KOPT-K1 (cell line): ENCODE results near the gene MCF2L2.
A peak's percentile ranks its signal among the peaks of the same experiment; 100 is the strongest.
"Not testable (repeated sequence)": the region's sequence is repeated elsewhere in the genome, so short reads cannot be mapped to it uniquely, and the experiment has no call there.

ENCODE experiments used
- H3K27ac ChIP-seq: fragments of 200-600 bp; sonication (generic); 2 replicates; pipeline ENCODE4 v1.5.1; 2016; ENCODE audit warnings: antibody characterized with exemption, mild to moderate bottlenecking, low read depth, low read length; ENCODE audit not compliant: poor library complexity, severe bottlenecking
- H3K36me3 ChIP-seq: fragments of 200-600 bp; sonication (generic); 2 replicates; pipeline ENCODE4 v1.5.1; 2017; ENCODE audit warnings: antibody characterized with exemption, mild to moderate bottlenecking, low read length, moderate library complexity; ENCODE audit not compliant: insufficient read depth
- H3K9me3 ChIP-seq: fragments of 200-600 bp; sonication (generic); 2 replicates; pipeline ENCODE4 v1.5.1; 2017; ENCODE audit warnings: antibody characterized with exemption, low read length, mild to moderate bottlenecking; ENCODE audit not compliant: insufficient read depth, poor library complexity, severe bottlenecking

The MCF2L2 gene

DNA sequence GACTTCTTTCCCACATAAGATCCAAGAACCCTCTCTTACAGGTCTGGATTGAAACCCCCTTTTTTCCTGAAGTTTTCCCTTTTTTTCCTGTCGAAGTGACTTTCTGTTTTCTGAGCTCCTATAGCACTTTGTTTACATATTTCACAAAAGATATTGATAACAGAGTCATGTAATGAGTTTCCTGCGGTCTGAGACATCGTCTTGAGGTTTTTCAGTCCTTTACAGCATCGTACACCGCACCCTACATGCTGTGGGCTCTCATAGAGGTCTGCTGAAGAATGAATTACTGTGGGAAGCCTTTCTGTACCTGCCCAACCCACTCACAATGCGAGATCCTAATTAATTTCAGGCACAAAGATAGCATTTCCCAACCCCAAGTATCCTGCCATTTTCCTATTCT, 53.1 kb downstream of the MCF2L2 start:
- no peaks in the 10 kb centered on the region for H3K36me3 ChIP-seq
- H3K9me3 ChIP-seq: no peaks in the 10 kb centered on the region
- H3K27ac ChIP-seq: no peak overlapping the region

DNA sequence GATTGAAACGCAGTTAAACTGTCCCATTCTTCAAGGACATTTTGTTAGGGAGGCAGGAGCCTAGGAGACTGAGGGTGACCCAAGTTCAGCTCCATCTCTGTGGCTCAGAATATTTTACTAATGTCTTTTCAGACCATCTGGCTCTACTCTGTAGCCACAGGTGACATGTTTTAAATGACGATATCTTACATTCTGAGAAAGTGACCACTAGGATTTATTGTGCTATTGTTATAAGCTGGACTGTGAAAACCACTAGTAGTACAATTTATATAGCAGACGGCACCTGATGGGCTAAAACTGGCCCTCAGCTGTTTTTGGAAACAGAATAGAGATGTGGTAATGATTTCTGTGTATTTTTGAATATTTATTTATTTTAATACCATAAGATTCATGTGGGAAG, 55.5 kb downstream of the MCF2L2 start:
- Histone ChIP-seq H3K36me3 (no peaks in the 10 kb centered on the region), H3K9me3 (no peaks in the 10 kb centered on the region), H3K27ac (no peak overlapping the region)

DNA sequence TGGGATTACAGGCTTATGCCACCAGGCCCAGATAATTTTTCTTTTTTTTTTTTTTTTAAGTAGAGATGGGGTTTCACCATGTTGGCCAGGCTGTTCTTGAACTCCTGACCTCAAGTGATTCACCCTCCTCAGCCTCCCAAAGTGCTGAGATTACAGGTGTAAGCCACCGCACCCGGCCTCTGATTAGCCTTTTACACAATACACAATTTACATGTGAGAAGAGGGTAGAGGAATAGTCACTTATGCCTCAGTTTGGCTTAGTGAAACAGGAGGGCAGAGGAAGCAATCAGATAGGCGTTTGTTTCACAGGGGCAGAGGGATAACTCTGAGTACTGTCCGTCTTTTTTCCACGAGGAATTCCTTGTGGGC, 56.8 kb downstream of the MCF2L2 start:
- H3K9me3 ChIP-seq, H3K27ac ChIP-seq, H3K36me3 ChIP-seq: not testable (repeated sequence)

DNA sequence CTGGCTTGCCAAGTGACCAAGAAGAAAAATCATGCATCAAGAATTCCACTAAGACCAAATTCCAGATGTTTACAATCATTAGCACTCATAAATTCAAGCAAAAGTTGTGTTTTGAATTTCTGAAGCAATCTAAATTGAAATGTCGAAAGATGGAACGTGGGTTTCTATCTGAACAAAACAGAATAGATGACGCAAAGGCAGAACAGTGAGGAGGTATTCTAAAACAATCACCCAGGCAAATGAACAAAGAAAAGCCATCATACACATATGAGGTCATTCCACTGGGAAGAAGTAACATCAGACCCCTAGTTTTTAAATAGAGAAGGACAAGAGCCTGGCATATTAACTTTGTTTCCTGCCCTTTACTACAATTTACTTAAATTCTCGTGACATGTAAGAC, 58.0 kb downstream of the MCF2L2 start:
- Histone ChIP-seq H3K36me3 (no peaks in the 10 kb centered on the region), H3K27ac (no peak overlapping the region), H3K9me3 (no peaks in the 10 kb centered on the region)

DNA sequence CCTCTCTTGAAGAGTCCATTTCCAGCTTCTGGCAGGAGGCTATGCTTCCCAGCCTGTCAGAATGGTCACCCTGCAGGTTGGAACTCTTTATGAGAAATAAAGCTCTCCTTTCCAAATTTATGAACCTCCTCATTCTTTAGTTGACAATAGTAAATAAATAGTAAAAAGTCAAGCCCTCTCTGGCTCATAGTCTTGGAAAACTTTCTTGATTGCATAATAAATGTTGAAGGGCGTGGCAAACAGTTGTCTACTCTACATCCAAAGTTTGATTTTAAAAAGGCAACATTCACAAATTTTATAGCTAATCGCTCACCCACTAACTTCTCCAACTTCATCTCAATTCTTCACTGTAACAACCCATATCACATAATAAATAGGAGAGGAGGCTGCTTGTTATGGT, 58.8 kb downstream of the MCF2L2 start:
- Histone ChIP-seq H3K27ac (no peak overlapping the region), H3K36me3 (no peaks in the 10 kb centered on the region)

DNA sequence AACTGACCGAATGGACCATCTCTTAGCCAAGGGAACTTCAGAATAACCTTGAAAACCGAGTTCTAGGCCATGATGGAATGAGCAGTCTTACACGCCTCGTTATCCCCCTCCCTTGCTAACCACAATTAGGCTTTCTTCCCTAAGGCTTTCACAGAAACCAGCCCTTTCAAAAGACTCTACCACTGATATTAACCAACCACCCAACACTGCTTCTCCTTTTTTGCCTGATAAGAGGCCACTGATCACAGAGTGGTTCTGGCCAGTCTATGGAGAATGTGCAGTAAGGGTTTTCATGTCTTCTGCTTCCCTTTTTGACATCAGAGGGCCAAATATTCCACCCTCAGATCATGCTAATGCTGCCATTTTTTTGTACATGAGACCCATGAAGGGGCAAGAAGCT, 59.3 kb downstream of the MCF2L2 start:
- Histone ChIP-seq H3K27ac (no peak overlapping the region), H3K9me3 (no peaks in the 10 kb centered on the region), H3K36me3 (no peaks in the 10 kb centered on the region)

More for the DNA sequence above, 58.8 kb downstream of the MCF2L2 start:
- no peaks in the 10 kb centered on the region for H3K9me3 ChIP-seq

DNA sequence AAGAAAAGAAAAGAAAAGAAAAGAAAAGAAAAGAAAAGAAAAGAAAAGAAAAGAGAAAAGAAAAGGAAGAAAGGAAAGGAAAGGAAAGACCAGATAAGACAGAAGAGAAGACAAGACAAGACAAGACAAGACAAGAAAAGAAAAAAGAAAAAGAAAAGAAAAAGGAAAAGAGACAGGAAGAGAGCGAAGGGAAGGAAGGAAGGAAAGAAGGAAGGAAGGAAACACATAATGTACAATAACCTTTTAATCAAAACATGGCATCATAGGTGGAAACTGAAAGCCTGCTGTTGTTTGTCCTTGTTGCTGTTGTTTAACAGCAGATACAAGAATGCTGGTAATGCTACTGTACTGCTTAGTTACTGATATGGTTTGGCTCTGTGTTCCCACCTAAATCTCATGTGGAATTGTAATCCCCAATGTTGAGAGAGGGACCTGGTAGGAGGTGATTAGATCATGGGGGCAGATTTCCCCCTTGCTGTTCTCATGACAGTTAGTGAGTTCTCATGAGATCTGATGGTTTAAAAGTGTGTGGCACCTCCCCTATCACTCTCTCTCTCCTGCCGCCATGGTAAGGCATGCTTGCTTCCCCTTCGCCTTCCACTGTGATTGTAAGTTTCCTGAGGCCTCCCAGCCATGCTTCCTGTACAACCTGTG, 67.3 kb downstream of the MCF2L2 start:
- Histone ChIP-seq H3K9me3 (no peaks in the 10 kb centered on the region), H3K36me3 (no peaks in the 10 kb centered on the region), H3K27ac (no peak overlapping the region)

DNA sequence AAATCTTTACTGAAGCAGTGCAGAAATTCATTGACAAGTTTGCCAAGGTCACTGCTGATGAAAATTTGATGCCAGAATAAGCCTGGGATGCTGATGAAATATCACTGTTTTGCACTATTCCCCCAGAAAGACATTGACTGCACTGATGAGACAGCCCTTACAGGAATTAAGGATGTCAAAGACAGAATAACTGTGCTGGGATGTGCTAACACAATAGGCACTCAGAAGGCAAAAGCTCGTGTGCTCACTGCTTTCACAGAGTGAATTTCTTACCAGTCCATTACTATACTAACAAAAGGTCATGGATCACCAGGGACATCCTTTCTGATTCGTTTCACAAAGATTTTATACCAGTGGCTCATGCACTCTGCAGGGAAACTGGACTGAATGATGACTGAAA, 69.4 kb downstream of the MCF2L2 start:
- Histone ChIP-seq H3K27ac (no peak overlapping the region), H3K9me3 (no peaks in the 10 kb centered on the region), H3K36me3 (no peaks in the 10 kb centered on the region)

DNA sequence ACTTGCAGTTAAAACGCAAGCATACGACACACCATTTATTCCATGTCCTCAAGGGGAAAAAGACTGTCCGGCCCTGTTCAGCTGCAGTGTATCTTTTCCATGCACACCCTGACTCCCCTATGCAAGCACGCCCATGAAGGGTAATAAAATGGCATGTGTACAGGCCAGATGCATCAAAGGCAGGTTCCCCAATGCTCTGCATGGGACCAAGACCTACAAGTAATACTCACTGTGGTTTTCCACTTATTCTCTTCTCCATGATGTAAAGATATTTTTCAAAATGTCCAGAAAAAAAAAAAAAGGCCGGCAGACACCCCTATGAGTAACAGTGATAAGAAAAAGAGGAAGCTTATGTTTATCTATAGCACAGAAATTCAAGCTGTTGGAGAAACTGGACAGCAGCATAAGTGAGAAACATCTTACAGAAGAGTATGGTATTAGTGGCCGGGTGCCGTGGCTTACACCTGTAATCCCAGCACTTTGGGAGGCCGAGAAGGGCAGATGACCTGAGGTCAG, 70.8 kb downstream of the MCF2L2 start:
- H3K36me3 ChIP-seq: no peaks in the 10 kb centered on the region
- H3K27ac ChIP-seq: no peak overlapping the region
- no peaks in the 10 kb centered on the region for H3K9me3 ChIP-seq

DNA sequence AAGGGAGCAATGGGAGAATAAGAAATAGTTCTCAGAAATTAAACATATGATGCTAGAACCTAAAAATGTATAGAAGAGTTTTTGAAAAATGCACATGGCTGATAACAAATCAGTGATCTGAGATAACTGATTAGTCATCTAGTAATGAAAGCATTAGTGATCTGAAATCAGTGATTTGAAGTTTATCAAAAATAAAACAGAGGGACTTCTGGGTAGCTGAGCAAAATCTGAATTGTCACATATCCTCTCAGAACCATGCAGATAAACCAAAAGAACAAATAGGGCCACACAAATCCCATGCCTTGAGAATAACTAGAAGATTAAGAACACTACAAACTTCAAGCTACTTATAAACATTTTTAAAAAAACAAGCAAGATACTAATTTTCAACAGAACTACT, 71.5 kb downstream of the MCF2L2 start:
- H3K36me3 ChIP-seq: no peaks in the 10 kb centered on the region
- H3K9me3 ChIP-seq: no peaks in the 10 kb centered on the region
- H3K27ac ChIP-seq: no peak overlapping the region

DNA sequence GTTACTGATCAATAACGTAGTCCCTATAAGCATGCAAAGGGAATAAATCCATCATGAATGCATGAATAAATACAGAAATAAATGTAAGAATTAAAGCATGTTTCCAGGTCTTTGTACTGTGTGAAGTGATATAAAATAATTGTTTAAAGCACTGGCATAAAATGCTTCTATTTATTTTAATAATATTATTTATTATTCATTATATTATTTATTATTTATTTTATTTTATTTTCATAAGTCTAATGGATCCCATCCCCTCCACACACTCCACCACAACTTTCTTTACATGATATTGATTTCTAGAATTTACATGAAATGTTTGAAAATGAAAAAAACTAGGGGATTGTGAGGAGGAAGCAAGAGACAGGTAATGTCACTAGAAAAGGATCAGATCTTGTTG, 73.5 kb downstream of the MCF2L2 start:
- no peak overlapping the region for H3K27ac ChIP-seq
- no peaks in the 10 kb centered on the region for H3K36me3 ChIP-seq
- no peaks in the 10 kb centered on the region for H3K9me3 ChIP-seq

DNA sequence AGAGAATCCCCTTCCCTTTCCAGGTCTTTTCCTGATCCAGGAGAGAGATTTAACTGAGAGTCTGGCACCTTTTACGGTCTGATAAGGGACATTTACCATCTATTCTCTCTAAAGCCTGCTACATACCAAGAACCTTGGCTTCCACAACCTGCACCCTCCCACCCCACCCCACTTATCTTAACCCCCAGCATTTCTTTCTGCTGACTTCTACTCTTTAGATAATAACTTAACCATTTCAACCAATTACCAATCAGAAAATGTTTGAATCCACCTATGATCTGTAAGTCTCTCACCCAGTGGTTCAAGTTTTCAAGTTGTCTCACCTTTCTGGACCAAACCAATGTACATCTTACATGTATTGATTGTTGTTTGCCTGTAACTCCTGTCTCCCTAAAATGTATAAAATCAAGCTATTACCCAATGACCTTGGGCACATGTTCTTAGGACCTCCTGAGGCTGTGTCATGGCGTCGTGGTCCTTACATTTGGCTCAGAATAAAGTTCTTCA, 74.0 kb downstream of the MCF2L2 start:
- no peak overlapping the region for H3K27ac ChIP-seq
- no peaks in the 10 kb centered on the region for H3K36me3 ChIP-seq
- H3K9me3 ChIP-seq: no peaks in the 10 kb centered on the region

DNA sequence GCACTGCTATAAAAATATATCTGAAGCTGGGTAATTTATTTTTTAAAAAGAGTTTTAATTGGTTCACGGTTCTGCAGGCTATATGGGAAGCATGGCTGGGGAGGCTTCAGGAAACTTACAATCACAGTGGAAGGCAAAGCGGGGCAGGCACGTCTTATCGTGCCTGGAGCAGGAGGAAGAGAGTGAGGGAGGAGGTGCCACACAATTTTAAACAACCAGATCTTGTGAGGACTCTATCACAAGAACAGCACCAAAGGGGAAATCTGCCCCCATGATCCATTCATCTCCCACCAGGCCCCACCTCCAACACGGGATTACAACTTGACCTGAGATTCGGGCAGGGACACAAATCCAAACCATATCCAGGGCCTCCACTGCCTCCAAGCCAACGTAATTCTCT, 75.0 kb downstream of the MCF2L2 start:
- no peaks in the 10 kb centered on the region for H3K9me3 ChIP-seq
- no peak overlapping the region for H3K27ac ChIP-seq
- no peaks in the 10 kb centered on the region for H3K36me3 ChIP-seq

DNA sequence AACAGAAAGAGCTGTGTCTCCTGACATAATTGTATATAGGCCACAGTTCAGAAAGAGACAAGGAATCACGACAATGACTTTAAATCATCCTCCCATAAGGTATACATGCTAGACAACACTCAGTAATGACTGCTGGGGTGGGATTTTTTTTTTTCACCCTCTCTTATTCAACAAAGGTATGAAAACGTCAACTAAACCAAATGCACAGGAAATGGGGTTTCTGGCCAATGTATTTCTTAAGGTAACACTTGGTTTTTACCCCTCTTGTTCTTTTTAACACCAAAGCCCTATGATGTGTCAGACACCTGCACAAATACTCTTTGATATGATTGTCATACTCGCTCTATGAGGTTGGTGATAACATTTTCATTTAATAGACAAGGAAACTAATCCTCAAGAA, 78.3 kb downstream of the MCF2L2 start:
- Histone ChIP-seq H3K9me3 (peaks cover 4% of the 10 kb centered on the region), H3K36me3 (no peaks in the 10 kb centered on the region), H3K27ac (no peak overlapping the region)

DNA sequence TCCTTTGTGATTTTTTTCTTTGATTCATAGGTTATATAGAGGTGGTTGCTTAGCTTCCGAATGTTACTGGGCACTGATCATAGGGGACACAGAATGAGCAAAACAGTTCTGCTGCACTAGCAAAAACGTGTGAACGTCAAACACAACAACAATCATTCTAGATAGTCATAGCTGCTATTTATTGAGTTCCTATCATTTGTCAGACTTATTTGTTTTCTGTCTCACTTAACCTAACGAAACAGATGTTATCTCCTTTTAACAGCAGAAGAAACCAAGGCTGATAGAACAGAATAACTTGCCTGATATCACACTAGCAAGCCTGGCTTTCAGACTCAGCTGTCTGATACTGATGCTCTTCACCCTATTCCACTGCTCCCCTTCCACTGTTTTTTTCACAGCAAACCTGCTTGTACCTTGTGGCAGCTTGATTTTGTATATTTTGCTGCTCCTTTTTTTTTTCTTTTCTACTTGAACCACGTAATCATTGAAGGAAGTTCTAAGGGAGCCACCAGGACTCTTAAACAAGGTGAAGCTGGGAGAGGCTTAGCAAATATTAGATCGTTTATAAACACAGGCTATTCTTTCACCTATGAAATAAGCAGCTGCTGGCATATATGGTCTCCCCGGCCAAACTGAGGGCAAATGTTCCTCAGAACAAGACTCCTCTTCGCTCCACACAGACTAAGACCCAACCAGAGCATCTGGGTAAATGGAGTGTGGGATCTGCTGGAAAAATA, 78.8 kb downstream of the MCF2L2 start:
- H3K27ac ChIP-seq: no peak overlapping the region
- H3K36me3 ChIP-seq: no peaks in the 10 kb centered on the region
- peaks cover 4% of the 10 kb centered on the region for H3K9me3 ChIP-seq

DNA sequence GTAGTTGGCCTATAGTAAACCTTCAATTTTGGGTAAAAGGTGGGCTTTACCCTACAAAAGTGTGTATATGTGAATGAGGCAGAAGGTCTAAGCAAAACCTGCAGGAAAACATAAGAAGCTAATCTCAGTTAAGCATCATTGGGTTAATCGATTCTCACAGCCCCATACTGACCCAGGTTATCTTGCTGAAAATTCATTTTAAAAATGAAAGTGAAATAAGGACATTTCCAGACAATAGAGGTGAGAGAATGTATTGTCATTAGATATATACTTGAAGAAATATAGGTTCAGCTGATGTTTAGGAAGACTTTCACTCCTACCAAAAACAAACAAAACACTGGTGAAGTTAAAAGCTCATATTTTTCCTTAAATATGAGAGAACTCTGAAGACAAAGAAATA, 85.6 kb downstream of the MCF2L2 start:
- Histone ChIP-seq H3K9me3 (peaks cover 4% of the 10 kb centered on the region), H3K27ac (peak overlapping the region; percentile 4), H3K36me3 (no peaks in the 10 kb centered on the region)
